DMS 273 (cell line): ENCODE results near the gene SLC5A11.
"Not testable (repeated sequence)": the region's sequence is repeated elsewhere in the genome, so short reads cannot be mapped to it uniquely, and the experiment has no call there.

Experiments
- DNase-seq: peaks from one replicate; lab custom pipeline; 2025; ENCODE audit not compliant: unreplicated experiment; lab: John Stamatoyannopoulos, UW

Gene SLC5A11

GRCh38 chr16:24845726-24846547 lies at the start of gene SLC5A11:
SLC5A11 (plus strand) TSS chr16:24845963; CDS start chr16:24858644, 12,681 bp downstream.
- no peak for DNase-seq

DNA sequence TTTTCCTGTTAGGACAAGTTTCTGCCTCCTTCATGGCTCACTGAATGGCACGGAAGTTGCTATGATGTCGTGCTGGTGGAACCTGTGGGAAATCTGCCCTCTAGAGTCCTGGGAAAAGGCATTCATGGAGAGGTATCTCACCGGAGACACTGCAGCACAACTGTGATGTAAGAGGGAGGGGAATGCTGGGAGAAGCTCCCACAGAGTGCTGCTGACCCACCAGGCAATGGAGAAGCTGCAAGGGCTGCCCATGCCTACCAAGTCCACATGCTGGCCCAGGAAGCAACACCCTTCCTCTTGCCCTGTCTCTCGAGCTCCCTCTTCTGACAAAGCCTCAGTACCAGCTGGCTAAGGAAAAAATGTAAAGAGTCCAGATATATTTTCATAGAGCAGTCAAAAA lies 45.2 kb upstream of the SLC5A11 start:
- DNase-seq, result peak; percentile 53

- DNase-seq, result no peak
Observed at GRCh38 chr16:24801761-24802302, 43.9 kb upstream of the SLC5A11 start.

DNA sequence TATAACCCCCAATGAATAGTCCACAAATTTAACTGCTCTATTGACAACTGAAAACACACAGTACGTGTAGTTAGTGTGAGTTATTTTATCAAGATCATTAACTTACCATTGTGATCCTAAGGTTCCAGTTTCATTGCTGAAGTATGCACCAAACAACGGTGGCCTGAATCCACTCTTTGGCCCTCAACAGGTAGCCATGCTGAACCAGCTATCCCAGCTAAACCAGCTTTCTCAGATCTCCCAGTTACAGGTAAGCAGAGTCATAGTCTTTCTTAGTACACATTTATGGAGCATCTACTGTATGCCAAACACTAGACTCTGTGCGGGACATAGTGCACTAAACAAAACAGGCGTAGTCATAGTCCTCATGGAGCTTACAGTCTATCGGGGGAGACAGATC lies 40.3 kb upstream of the SLC5A11 start:
- no peak for DNase-seq

GRCh38 chr16:24807301-24807700 lies 38.5 kb upstream of the SLC5A11 start:
- no peak for DNase-seq

- DNase-seq, result no peak
Observed at GRCh38 chr16:24810951-24811843, 34.6 kb upstream of the SLC5A11 start.

DNA sequence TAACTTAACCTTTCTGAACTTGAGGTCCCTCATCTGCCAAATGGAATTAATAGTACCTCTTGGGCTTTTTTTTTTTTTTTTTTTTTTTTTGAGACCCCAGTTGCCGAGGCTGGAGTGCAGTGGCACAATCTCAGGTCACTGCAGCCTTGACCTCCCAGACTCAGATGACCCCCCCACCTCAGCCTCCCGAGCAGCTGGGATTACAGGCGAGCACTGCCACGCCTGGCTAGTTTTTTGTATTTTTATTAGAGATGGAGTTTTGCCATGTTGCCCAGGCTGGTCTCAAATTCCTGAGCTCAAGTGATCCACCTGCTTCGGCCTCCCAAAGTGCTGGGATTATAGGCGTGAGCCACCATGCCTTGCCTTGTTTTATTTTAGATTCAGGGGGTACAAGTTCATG lies 33.0 kb upstream of the SLC5A11 start:
- DNase-seq, result not testable (repeated sequence)

DNA sequence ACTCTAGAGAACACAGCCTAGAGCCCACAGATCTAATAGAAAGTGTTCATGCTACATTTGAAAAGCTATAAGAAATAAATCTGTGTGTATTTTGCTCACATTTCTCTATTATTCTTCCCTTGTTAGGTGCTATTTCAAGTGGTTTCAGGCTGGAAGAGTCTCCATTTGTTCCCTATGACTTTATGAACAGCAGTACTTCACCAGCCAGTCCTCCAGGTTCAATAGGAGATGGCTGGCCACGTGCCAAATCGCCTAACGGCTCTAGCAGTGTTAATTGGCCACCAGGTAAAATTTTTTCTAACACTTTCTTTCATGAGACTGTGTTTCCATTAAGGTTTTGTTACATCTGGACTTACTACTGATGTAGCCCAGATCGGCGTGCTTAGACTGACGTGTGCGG lies 30.7 kb upstream of the SLC5A11 start:
- DNase-seq, result no peak

DNA sequence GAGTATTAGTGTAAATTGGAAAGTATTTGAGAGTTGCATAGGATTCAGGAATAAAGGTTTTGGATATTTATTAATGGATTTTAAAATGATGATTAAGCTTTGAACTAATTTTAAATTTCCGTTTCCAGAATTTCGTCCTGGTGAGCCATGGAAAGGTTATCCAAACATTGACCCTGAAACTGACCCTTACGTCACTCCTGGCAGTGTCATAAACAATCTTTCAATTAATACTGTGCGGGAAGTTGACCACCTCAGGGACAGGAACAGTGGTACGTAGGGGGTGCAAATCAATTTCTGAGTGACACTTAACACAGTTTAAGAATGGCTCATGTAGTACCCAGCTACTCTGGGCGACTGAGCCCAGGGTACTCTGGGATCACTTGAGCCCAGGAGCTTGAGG lies 29.1 kb upstream of the SLC5A11 start:
- DNase-seq, result no peak

GRCh38 chr16:24819462-24820040 lies 26.2 kb upstream of the SLC5A11 start:
- DNase-seq, result no peak

DNA sequence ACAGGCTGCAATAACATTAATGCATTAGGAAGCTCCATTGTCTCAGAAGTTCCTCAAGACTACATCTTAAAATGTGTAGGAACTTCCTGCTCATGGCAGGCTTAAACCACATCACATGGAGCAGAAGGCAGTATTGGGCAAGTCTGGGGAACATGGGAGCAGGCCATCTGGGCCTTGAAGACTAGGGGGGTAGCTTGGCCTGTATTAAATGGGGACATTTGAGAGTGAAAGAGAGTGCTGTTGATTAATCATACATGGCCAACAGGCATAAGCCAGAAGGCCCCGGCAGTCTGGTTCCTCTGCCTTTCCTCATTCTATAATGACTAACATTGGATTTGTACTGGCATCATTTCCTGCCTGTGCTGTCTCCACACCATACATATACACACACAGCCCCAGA lies 25.2 kb upstream of the SLC5A11 start:
- peak; percentile 23 for DNase-seq

DNA sequence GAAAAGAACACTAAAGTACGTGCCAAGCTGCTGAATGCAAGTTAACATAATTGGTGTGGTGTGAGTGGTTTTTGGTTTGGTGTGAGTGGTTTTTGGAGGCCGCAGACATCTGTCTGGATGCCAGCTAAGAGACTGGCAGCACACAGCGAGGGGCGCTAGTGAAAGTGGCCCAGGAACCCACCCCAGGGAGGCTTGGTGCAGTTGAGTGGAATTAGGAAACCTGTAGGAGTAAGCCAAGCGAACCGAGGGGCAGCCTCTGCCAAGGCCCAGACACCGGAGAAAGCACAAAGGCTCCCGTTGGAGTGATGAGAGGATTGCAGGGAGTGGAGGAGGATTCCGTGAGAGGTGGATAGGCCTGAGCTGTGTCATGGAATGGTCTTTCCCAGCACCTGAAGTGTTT lies 24.6 kb upstream of the SLC5A11 start:
- no peak for DNase-seq

DNA sequence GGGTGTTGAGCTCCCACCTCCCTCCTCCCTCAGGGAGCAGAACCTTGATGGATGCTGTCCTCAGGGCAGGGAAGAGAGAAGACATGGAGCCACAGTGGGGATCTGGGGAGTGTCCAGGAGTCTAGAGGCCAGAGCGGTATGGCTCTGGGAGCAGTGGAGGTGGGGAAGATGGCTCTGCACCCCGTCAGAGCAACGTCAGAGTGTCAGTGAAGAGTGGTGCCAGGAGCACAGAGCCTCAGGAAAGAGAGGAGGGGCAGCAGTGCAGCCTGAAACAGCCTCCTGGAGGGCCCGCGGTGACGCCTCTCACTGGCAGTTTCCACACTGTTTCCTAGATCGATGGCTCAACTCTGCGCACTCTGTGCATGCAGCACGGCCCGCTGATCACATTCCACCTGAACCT lies 23.2 kb upstream of the SLC5A11 start:
- DNase-seq, result no peak

DNA sequence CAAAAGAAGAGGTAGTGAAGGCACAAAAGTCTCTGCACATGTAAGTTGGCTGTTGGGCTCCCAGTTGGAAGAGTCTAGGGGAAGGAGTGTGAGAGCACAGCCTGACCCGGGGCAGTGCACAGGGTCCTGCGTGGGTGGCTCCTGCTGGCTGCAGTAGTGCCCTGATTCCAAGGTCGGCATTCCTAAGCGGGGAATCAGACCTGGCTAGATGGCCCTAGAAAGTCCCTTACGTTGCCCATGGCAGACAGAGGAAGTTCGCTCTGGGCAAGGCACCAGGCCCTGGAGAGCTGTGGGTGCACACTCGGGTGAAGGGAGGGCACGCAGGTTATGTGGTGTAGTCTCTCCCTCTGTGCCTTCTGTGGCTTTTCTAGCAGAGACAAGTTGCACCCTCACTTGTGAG lies 22.8 kb upstream of the SLC5A11 start:
- peak; percentile 10 for DNase-seq

DNA sequence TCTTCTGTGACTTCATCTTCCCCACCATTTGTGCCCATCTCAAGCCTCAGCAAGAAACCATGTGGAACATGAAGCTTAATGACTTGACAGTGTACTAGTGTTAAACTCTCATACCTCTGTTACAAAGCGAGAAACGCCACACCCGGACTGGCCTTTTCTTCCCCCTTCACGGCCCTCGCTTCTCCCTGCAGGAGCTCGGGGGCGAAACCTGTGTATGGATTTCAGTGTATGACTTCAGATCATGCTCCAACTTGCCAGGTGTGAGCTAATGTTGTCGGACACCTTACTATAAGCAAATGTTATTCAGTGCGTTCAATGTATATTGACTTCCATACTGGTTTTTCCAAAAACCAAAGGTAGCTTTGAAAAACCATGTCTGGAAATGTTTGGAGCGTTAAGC lies 20.1 kb upstream of the SLC5A11 start:
- DNase-seq, result no peak

- no peak for DNase-seq
Observed at GRCh38 chr16:24826096-24826690, 19.6 kb upstream of the SLC5A11 start.

GRCh38 chr16:24826817-24827566 lies 18.8 kb upstream of the SLC5A11 start:
- no peak for DNase-seq

- DNase-seq, result no peak
Observed at GRCh38 chr16:24829153-24829552, 16.6 kb upstream of the SLC5A11 start.

GRCh38 chr16:24833352-24833751 lies 12.4 kb upstream of the SLC5A11 start:
- no peak for DNase-seq
